Sigmoid colon (tissue), 3 donors: ENCODE measurements around the gene OR52E5.

Source experiments
- CTCF ChIP-seq, 4 experiments: fragments of 450-650 bp in 3 of 4; fragments of 200-600 bp in 1 of 4; IDR thresholded peaks; one replicate each; pipeline ENCODE4 v1.5.1; 2016 to 2019; ENCODE audit warnings: antibody characterized with exemption in 4 of 4, mild to moderate bottlenecking in 3 of 4, moderate library complexity in 2 of 4
- POLR2A ChIP-seq, 2 donors: fragments of 450-650 bp; IDR thresholded peaks; one replicate each; pipeline ENCODE4 v1.6.1; 2016; ENCODE audit warnings: antibody characterized with exemption in 2 of 2, mild to moderate bottlenecking in 2 of 2, moderate library complexity in 2 of 2

GRCh38 chr11:5928811-5929210 is 35.8 kb downstream of the OR52E5 start:
- TF ChIP-seq POLR2A (IDR thresholded peaks at IDR 0.05) (no peak), CTCF (IDR thresholded peaks at IDR 0.05) (no peak)
